PC-3 (cell line): ENCODE data around the gene ARL13B.

ENCODE experiments used
- CTCF ChIP-seq: fragments of 300-600 bp; sonication (generic); conservative IDR thresholded peaks from 2 replicates; pipeline ENCODE4 v1.5.1; 2017; ENCODE audit warnings: antibody characterized with exemption, low read depth, mild to moderate bottlenecking, low read length
- EZH2 ChIP-seq: fragments of 300-600 bp; sonication (generic); IDR thresholded peaks from one replicate; pipeline ENCODE4 v1.6.1; 2017; ENCODE audit warnings: antibody characterized with exemption, mild to moderate bottlenecking, low read length; ENCODE audit not compliant: unreplicated experiment

- TF ChIP-seq CTCF: no peak
- TF ChIP-seq EZH2: no peak
Observed at GRCh38 chr3:94099311-94099710, 119.4 kb downstream of the ARL13B start.
